B cell (primary cell): ENCODE data around the gene SLC12A3. TPM values are rescaled to one million over a fixed set of nuclear protein-coding genes. Genes with fewer than 3 reads are reported as not detected.
A peak's percentile ranks its signal among the peaks of the same experiment; 100 is the strongest.

Experiments
- ATAC-seq: fragments of 200-7000 bp; cut with Tn5 transposase; one replicate; pipeline ENCODE4 v1.10.0; 2021; ENCODE audit warnings: low read depth, mild to moderate bottlenecking, moderate number of reproducible peaks, moderate library complexity
- CTCF ChIA-PET: fragments of 350-600 bp; sonication (Branson Sonifier 250); formaldehyde crosslinking; loops from one replicate; lab custom pipeline; 2021; ENCODE audit warnings: antibody characterized with exemption, inconsistent platforms; lab: Charles Lee
- POLR2A ChIA-PET: fragments of 350-600 bp; sonication (Branson Sonifier 250); formaldehyde crosslinking; loops from one replicate; lab custom pipeline; 2021; ENCODE audit warnings: antibody characterized with exemption; lab: Charles Lee
- DNase-seq: peaks from one replicate; pipeline ENCODE4 v3.0.0; 2013
- H2AFZ ChIP-seq: 2 replicates; pipeline ENCODE4 v1.6.1; 2012; ENCODE audit warnings: mild to moderate bottlenecking, low read depth, low read length; ENCODE audit not compliant: insufficient read depth, poor library complexity, severe bottlenecking
- H3K27ac ChIP-seq, 2 donors: 1 replicate in 1 of 2; 2 replicates in 1 of 2; pipeline ENCODE4 v1.5.1; 2012 to 2013; ENCODE audit warnings: low read length in 2 of 2, mild to moderate bottlenecking in 2 of 2, moderate library complexity in 1 of 2
- H3K27me3 ChIP-seq, 4 experiments: fragments of 200-600 bp in 1 of 4; sonication (generic) in 1 of 4; replicated peaks in 1 of 4; 1 replicate in 2 of 4; 2 replicates in 2 of 4; pipeline versions ENCODE4 v1.6.1 to v1.7.0; 2013 to 2016; ENCODE audit warnings: low read length in 3 of 4, mild to moderate bottlenecking in 2 of 4, mixed read lengths in 1 of 4, moderate library complexity in 1 of 4; ENCODE audit not compliant: insufficient read depth in 4 of 4, control insufficient read depth in 3 of 4; ENCODE audit errors: control extremely low read depth in 1 of 4
- H3K36me3 ChIP-seq, 2 experiments: replicated peaks in 1 of 2; 1 replicate in 1 of 2; 2 replicates in 1 of 2; pipeline versions ENCODE4 v1.6.1 to v1.7.1; 2013; ENCODE audit warnings: low read length in 1 of 2; ENCODE audit not compliant: insufficient read depth in 2 of 2, control insufficient read depth in 1 of 2; ENCODE audit errors: control extremely low read depth in 1 of 2, extremely low read depth in 1 of 2
- H3K4me1 ChIP-seq, 2 donors: fragments of 200-600 bp in 1 of 2; sonication (generic) in 1 of 2; 1 replicate in 1 of 2; 2 replicates in 1 of 2; pipeline versions ENCODE4 v1.5.1 to v1.6.1; 2013 to 2017; ENCODE audit warnings: low read length in 2 of 2; ENCODE audit not compliant: control insufficient read depth in 2 of 2, insufficient read depth in 2 of 2
- H3K4me2 ChIP-seq: replicated peaks from 2 replicates; pipeline ENCODE3; 2012; ENCODE audit warnings: mild to moderate bottlenecking, low read depth, low read length; ENCODE audit not compliant: poor library complexity, severe bottlenecking
- H3K4me3 ChIP-seq, 5 experiments: fragments of 200-600 bp in 1 of 5; sonication (generic) in 1 of 5; 1 replicate in 3 of 5; 2 replicates in 2 of 5; pipeline versions ENCODE4 v1.5.1 to v1.7.0; 2011 to 2016; ENCODE audit warnings: low read length in 4 of 5, mild to moderate bottlenecking in 4 of 5, low read depth in 2 of 5, control low read depth in 1 of 5, moderate library complexity in 1 of 5; ENCODE audit not compliant: insufficient read depth in 1 of 5; ENCODE audit errors: control extremely low read depth in 1 of 5, extremely low read depth in 1 of 5
- H3K79me2 ChIP-seq: fragments of 200-600 bp; sonication (generic); one replicate; pipeline ENCODE4 v1.6.0; 2016; ENCODE audit warnings: low read length; ENCODE audit not compliant: control insufficient read depth, insufficient read depth
- H3K9ac ChIP-seq: fragments of 200-600 bp; sonication (generic); 2 replicates; pipeline ENCODE4 v1.6.1; 2017; ENCODE audit warnings: mild to moderate bottlenecking, low read length, moderate library complexity
- H3K9me3 ChIP-seq, 3 donors: one replicate each; pipeline versions ENCODE4 v1.6.1 to v1.7.1; 2013; ENCODE audit warnings: low read length in 2 of 3; ENCODE audit not compliant: control insufficient read depth in 2 of 3, insufficient read depth in 1 of 3; ENCODE audit errors: control extremely low read depth in 1 of 3
- H4K20me1 ChIP-seq: 2 replicates; pipeline ENCODE4 v1.6.0; 2012; ENCODE audit warnings: mild to moderate bottlenecking, low read length; ENCODE audit not compliant: insufficient read depth, control insufficient read depth, poor library complexity, severe bottlenecking
- H3K27ac Mint-ChIP-seq: one replicate; pipeline ENCODE4 v1.8.0; 2021; ENCODE audit warnings: mixed read lengths
- H3K27me3 Mint-ChIP-seq: one replicate; pipeline ENCODE4 v1.8.0; 2021; ENCODE audit warnings: mixed read lengths
- H3K4me1 Mint-ChIP-seq: one replicate; pipeline ENCODE4 v1.8.0; 2021; ENCODE audit warnings: mixed read lengths
- H3K4me3 Mint-ChIP-seq: one replicate; pipeline ENCODE4 v1.8.0; 2021; ENCODE audit warnings: mixed read lengths
- H3K9me3 Mint-ChIP-seq: one replicate; pipeline ENCODE4 v1.8.0; 2022; ENCODE audit warnings: mixed read lengths; ENCODE audit not compliant: insufficient read depth
- CTCF ChIP-seq: fragments of 200-600 bp; IDR thresholded peaks from one replicate; pipeline ENCODE4 v1.8.0; 2022; ENCODE audit warnings: antibody characterized with exemption, mild to moderate bottlenecking
- EZH2 ChIP-seq: IDR thresholded peaks from 2 replicates; pipeline ENCODE4 v1.6.1; 2012; ENCODE audit warnings: borderline replicate concordance, low read depth, mild to moderate bottlenecking, moderate library complexity, low read length; ENCODE audit not compliant: insufficient read depth, poor library complexity, severe bottlenecking
- whole genome bisulfite sequencing: methylation state at CpG from one replicate; pipeline ENCODE4 v1.1.5; 2013; ENCODE audit warnings: missing lambda C conversion rate; ENCODE audit not compliant: insufficient coverage; 5-methylcytosine and 5-hydroxymethylcytosine counted together
- intact Hi-C: fragments of 100-400 bp; cut with micrococcal nuclease; formaldehyde crosslinking; loops from one replicate; pipeline ENCODE4 v1.10.0; 2022
- polyA plus RNA-seq: library from polyadenylated mRNA; depleted of rRNA; stranded (reverse); fragments of >200 nt; gene quantifications from 2 replicates; pipeline ENCODE4 v1.2.3, GENCODE V29; 2012
- total RNA-seq, 2 donors: library from RNA; stranded (reverse); fragments of 120-200 nt in 1 of 2; gene quantifications; 1 replicate in 1 of 2; 2 replicates in 1 of 2; pipeline versions ENCODE4 v1.2.3 to v1.2.4, GENCODE V29; 2013 to 2022

SLC12A3 gene
- total and polyA plus RNA-seq, 2 donors (not counting 1 experiment from before 2014, with no cell fraction given) = 1.3 to 4.9 TPM

GRCh38 chr16:56938664-56939513 is 73.9 kb downstream of the SLC12A3 start:
- TF ChIP-seq EZH2 (no peak), CTCF (no peak)
- Mint-ChIP-seq H3K4me1 (peaks cover 82% of the 10 kb centered on the region), H3K27me3 (no peaks in the 10 kb centered on the region), H3K27ac (peak overlapping the region; percentile 78), H3K4me3 (peak overlapping the region; percentile 80), H3K9me3 (no peaks in the 10 kb centered on the region)
- H3K79me2 ChIP-seq = peaks cover 48% of the 10 kb centered on the region
- 89% methylated on average over 4 of the region's 8 CpGs for WGBS
- peak overlapping the region; percentile 17 for H3K4me2 ChIP-seq
- H3K27me3 ChIP-seq = no peaks in the 10 kb centered on the region
- no peak for DNase-seq
- H3K4me3 ChIP-seq = no peak overlapping the region
- no peak overlapping the region for H3K9ac ChIP-seq
- peak overlapping the region; percentile 15 to 24 for H3K27ac ChIP-seq
- H2AFZ ChIP-seq = no peak overlapping the region
- peaks cover 38 to 95% of the 10 kb centered on the region in 2 experiments for H3K36me3 ChIP-seq
- H4K20me1 ChIP-seq = peaks cover 93% of the 10 kb centered on the region
- no peak for ATAC-seq
- peaks cover 74 to 79% of the 10 kb centered on the region in 2 donors for H3K4me1 ChIP-seq
- ChIA-PET CTCF (interaction anchor here (0.8 to 10.8 kb wide), 5 partner anchors 13 to 107 kb away, joined by 3 to 140 read pairs (median 7); partner anchors contain the start of gene SLC12A3), POLR2A (interaction anchor here (0.7 to 2.1 kb wide), 7 partner anchors 9 to 148 kb away, joined by 3 to 11 read pairs (median 4); partner anchors contain the start of gene NLRC5)
- H3K9me3 ChIP-seq = no peaks in the 10 kb centered on the region
- intact Hi-C loops = loop anchor here (10.0 kb wide), 2 partner anchors 226 to 306 kb away; partner anchors contain the start of gene ARL2BP

GRCh38 chr16:56939801-56940200 is 74.8 kb downstream of the SLC12A3 start:
- Histone ChIP-seq H3K27me3 (no peaks in the 10 kb centered on the region), H3K4me2 (no peak overlapping the region), H3K27ac (peak overlapping the region in 1 of 2 donors; percentile 55), H3K9ac (no peak overlapping the region), H3K9me3 (no peaks in the 10 kb centered on the region), H4K20me1 (peaks cover 84% of the 10 kb centered on the region), H3K4me1 (peaks cover 67 to 72% of the 10 kb centered on the region in 2 donors), H3K79me2 (peaks cover 39% of the 10 kb centered on the region), H2AFZ (no peak overlapping the region), H3K36me3 (peaks cover 38 to 97% of the 10 kb centered on the region in 2 experiments), H3K4me3 (no peak overlapping the region)
- WGBS = 29% methylated on average over 2 of the region's 4 CpGs
- DNase-seq (peak; percentile 26), ATAC-seq (no peak)
- Mint-ChIP-seq H3K27ac (peak overlapping the region; percentile 78), H3K4me1 (peaks cover 80% of the 10 kb centered on the region), H3K9me3 (no peaks in the 10 kb centered on the region), H3K4me3 (peak overlapping the region; percentile 80), H3K27me3 (no peaks in the 10 kb centered on the region)
- intact Hi-C loops = loop anchor here (10.0 kb wide), 2 partner anchors 225 to 305 kb away; partner anchors contain the start of gene ARL2BP
- no peak for TF ChIP-seq EZH2
- no peak for TF ChIP-seq CTCF
- ChIA-PET CTCF (interaction anchor here (2.8 to 10.8 kb wide), 2 partner anchors 72 to 73 kb away, joined by 14 to 140 read pairs; partner anchors contain the start of gene SLC12A3), POLR2A (interaction anchor here (1.1 to 2.1 kb wide), 2 partner anchors 27 to 147 kb away, joined by 3 to 11 read pairs; no protein-coding TSS in a partner anchor)
